ENCODE measurements around the gene PDE4D. TPM values are rescaled to one million over a fixed set of nuclear protein-coding genes. Genes with fewer than 3 reads are reported as not detected.

PDE4D gene
- polyA plus RNA-seq, 1 donor (not counting 4 experiments of a cell fraction or from before 2014, with no cell fraction given), result 3.6 TPM

DNA sequence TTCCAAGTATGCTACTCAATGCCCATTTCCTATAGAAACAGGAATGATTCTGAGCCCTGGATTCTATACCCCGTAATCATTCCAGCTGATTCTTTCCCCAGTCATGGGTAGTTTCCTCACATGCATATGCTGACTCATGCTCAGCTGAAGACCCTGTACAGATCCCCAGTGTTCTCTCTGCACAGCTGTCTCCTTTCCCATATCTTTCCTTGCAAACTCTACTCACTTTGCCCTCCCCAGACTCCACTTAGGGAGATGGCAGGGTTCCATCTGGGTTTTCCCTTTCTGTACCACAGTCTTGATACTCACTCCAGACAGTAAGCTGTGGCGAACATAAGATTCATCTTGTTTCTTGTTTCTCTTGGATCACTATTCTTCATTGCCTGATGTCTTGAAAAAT lies 953.1 kb downstream of the PDE4D start:
- no peaks in the 10 kb centered on the region for H3K27me3 ChIP-seq (ENCODE audit: control insufficient read depth, extremely low read depth, insufficient read depth, low read length)
- no peaks in the 10 kb centered on the region for H3K9me3 ChIP-seq (ENCODE audit: control insufficient read depth, low read depth, low read length)
- H3K27ac ChIP-seq (ENCODE audit: control insufficient read depth, insufficient read depth, low read length), result no peak overlapping the region
- H4K20me1 ChIP-seq (ENCODE audit: control insufficient read depth, extremely low read depth, insufficient read depth, low read length), result no peaks in the 10 kb centered on the region
- no peak overlapping the region for H2AFZ ChIP-seq (ENCODE audit: control insufficient read depth, low read length)
- H3K36me3 ChIP-seq (ENCODE audit: control insufficient read depth in 2 of 2, extremely low read depth in 1 of 2, insufficient read depth in 2 of 2, low read length in 2 of 2), result no peaks in the 10 kb centered on the region
- H3K4me1 ChIP-seq (ENCODE audit: control insufficient read depth, extremely low read depth, insufficient read depth, low read length), result no peaks in the 10 kb centered on the region
- H3K9ac ChIP-seq (ENCODE audit: control insufficient read depth, extremely low read depth, insufficient read depth, low read length), result no peak overlapping the region
- H3K4me3 ChIP-seq (ENCODE audit: control insufficient read depth in 2 of 3, extremely low read depth in 1 of 3, insufficient read depth in 2 of 3, low read depth in 1 of 3, low read length in 3 of 3), result no peak overlapping the region
- no peaks in the 10 kb centered on the region for H3K9me1 ChIP-seq (ENCODE audit: control insufficient read depth, extremely low read depth, insufficient read depth, low read length)
- no peaks in the 10 kb centered on the region for H3K79me2 ChIP-seq (ENCODE audit: control insufficient read depth, insufficient read depth, low read length)
- no peak for TF ChIP-seq EZH2 (IDR thresholded peaks at IDR 0.05; ENCODE audit: low read length)
- TF ChIP-seq, protein P1, sequence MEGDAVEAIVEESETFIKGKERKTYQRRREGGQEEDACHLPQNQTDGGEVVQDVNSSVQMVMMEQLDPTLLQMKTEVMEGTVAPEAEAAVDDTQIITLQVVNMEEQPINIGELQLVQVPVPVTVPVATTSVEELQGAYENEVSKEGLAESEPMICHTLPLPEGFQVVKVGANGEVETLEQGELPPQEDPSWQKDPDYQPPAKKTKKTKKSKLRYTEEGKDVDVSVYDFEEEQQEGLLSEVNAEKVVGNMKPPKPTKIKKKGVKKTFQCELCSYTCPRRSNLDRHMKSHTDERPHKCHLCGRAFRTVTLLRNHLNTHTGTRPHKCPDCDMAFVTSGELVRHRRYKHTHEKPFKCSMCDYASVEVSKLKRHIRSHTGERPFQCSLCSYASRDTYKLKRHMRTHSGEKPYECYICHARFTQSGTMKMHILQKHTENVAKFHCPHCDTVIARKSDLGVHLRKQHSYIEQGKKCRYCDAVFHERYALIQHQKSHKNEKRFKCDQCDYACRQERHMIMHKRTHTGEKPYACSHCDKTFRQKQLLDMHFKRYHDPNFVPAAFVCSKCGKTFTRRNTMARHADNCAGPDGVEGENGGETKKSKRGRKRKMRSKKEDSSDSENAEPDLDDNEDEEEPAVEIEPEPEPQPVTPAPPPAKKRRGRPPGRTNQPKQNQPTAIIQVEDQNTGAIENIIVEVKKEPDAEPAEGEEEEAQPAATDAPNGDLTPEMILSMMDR (optimal IDR thresholded peaks at IDR 0.05 in 1 of 3, IDR thresholded peaks at IDR 0.05 in 1 of 3, conservative IDR thresholded peaks at IDR 0.05 in 1 of 3; ENCODE audit: extremely low read depth in 1 of 3, insufficient read depth in 2 of 3, low read length in 3 of 3), result no peak
- H3K4me2 ChIP-seq (ENCODE audit: control insufficient read depth, extremely low read depth, insufficient read depth, low read depth, low read length), result no peak overlapping the region
- dilution Hi-C loops (cut with MboI; ENCODE audit: extremely low pct_ligation_motif_present, low sequenced_read_pairs), result no loop called here
- DNase-seq (ENCODE audit: low read depth, low spot score) (no peak), FAIRE-seq (no peak)

DNA sequence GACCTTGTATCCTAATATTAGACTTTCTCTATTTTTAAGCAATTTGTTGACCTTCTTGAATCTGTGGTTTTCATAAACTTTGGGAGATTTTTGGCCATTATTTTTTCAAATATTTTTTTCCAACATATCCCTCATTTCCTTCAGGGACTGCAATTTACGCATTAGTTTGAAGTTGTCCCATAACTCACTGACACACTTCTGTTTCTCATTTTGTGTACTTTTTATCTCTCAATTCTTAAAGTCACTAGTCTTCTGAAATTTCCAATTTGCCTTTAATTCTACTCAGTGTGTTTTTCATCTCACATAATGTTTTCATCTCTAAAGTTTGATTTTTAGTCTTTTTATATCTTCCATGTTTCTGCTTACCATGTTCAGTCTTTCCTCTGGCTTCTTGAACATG lies 953.9 kb downstream of the PDE4D start:
- no peak overlapping the region for H3K4me2 ChIP-seq (ENCODE audit: control insufficient read depth, extremely low read depth, insufficient read depth, low read depth, low read length)
- H3K4me3 ChIP-seq (ENCODE audit: control insufficient read depth in 2 of 3, extremely low read depth in 1 of 3, insufficient read depth in 2 of 3, low read depth in 1 of 3, low read length in 3 of 3), result no peak overlapping the region
- no peak overlapping the region for H3K27ac ChIP-seq (ENCODE audit: control insufficient read depth, insufficient read depth, low read length)
- no peaks in the 10 kb centered on the region for H3K9me1 ChIP-seq (ENCODE audit: control insufficient read depth, extremely low read depth, insufficient read depth, low read length)
- dilution Hi-C loops (cut with MboI; ENCODE audit: extremely low pct_ligation_motif_present, low sequenced_read_pairs), result no loop called here
- H3K27me3 ChIP-seq (ENCODE audit: control insufficient read depth, extremely low read depth, insufficient read depth, low read length), result no peaks in the 10 kb centered on the region
- no peaks in the 10 kb centered on the region for H3K79me2 ChIP-seq (ENCODE audit: control insufficient read depth, insufficient read depth, low read length)
- no peaks in the 10 kb centered on the region for H3K4me1 ChIP-seq (ENCODE audit: control insufficient read depth, extremely low read depth, insufficient read depth, low read length)
- H4K20me1 ChIP-seq (ENCODE audit: control insufficient read depth, extremely low read depth, insufficient read depth, low read length), result no peaks in the 10 kb centered on the region
- H3K36me3 ChIP-seq (ENCODE audit: control insufficient read depth in 2 of 2, extremely low read depth in 1 of 2, insufficient read depth in 2 of 2, low read length in 2 of 2), result no peaks in the 10 kb centered on the region
- H3K9ac ChIP-seq (ENCODE audit: control insufficient read depth, extremely low read depth, insufficient read depth, low read length), result no peak overlapping the region
- H3K9me3 ChIP-seq (ENCODE audit: control insufficient read depth, low read depth, low read length), result no peaks in the 10 kb centered on the region
- DNase-seq (ENCODE audit: low read depth, low spot score) (no peak), FAIRE-seq (no peak)
- no peak for TF ChIP-seq EZH2 (IDR thresholded peaks at IDR 0.05; ENCODE audit: low read length)
- TF ChIP-seq, protein P1 (optimal IDR thresholded peaks at IDR 0.05 in 1 of 3, IDR thresholded peaks at IDR 0.05 in 1 of 3, conservative IDR thresholded peaks at IDR 0.05 in 1 of 3; ENCODE audit: extremely low read depth in 1 of 3, insufficient read depth in 2 of 3, low read length in 3 of 3), result no peak
- H2AFZ ChIP-seq (ENCODE audit: control insufficient read depth, low read length), result no peak overlapping the region
